Activated CD4-positive, alpha-beta memory T cell treated with anti-CD3 and anti-CD28 coated beads for 36 hours (primary cell): ENCODE measurements around the gene ADAT2. TPM values are rescaled to one million over a fixed set of nuclear protein-coding genes. Genes with fewer than 3 reads are reported as not detected.
A peak's percentile ranks its signal among the peaks of the same experiment; 100 is the strongest.

Experiments used
- CTCF ChIA-PET: fragments of 350-600 bp; sonication (Branson Sonifier 250); formaldehyde crosslinking; loops from one replicate; lab custom pipeline; 2021; ENCODE audit warnings: antibody characterized with exemption, inconsistent platforms; lab: Charles Lee
- POLR2A ChIA-PET: fragments of 350-600 bp; sonication (Branson Sonifier 250); formaldehyde crosslinking; loops from one replicate; lab custom pipeline; 2021; ENCODE audit warnings: antibody characterized with exemption; lab: Charles Lee
- DNase-seq: peaks from one replicate; pipeline ENCODE4 v3.0.0-alpha.2; 2020
- H3K27ac Mint-ChIP-seq: one replicate; pipeline ENCODE4 v1.8.0; 2021; ENCODE audit warnings: mixed read lengths
- H3K27me3 Mint-ChIP-seq: one replicate; pipeline ENCODE4 v1.8.0; 2021; ENCODE audit warnings: mixed read lengths
- H3K36me3 Mint-ChIP-seq: one replicate; pipeline ENCODE4 v1.8.0; 2021; ENCODE audit warnings: mixed read lengths
- H3K4me1 Mint-ChIP-seq: one replicate; pipeline ENCODE4 v1.8.0; 2021; ENCODE audit warnings: low read depth, mixed read lengths
- H3K4me3 Mint-ChIP-seq: one replicate; pipeline ENCODE4 v1.8.0; 2021; ENCODE audit warnings: mild to moderate bottlenecking, mixed read lengths
- H3K9me3 Mint-ChIP-seq: one replicate; pipeline ENCODE4 v1.8.0; 2021; ENCODE audit warnings: mixed read lengths
- intact Hi-C: fragments of 100-400 bp; cut with micrococcal nuclease; formaldehyde crosslinking; loops from one replicate; pipeline ENCODE4 v1.15.1; 2023
- total RNA-seq, 2 experiments: library from RNA; stranded (reverse); gene quantifications; one replicate each; pipeline ENCODE4 v1.2.3, GENCODE V29; 2021

The ADAT2 gene
- total RNA-seq, 2 experiments from 2014 or later, result 26.0 to 27.0 TPM

GRCh38 chr6:143432588-143432987 is 17.9 kb downstream of the ADAT2 start:
- Mint-ChIP-seq H3K36me3 (peaks cover 31% of the 10 kb centered on the region), H3K27me3 (no peaks in the 10 kb centered on the region), H3K9me3 (no peaks in the 10 kb centered on the region), H3K4me3 (no peak overlapping the region), H3K4me1 (peaks cover 6% of the 10 kb centered on the region), H3K27ac (no peak overlapping the region)
- POLR2A ChIA-PET, result no interaction called here
- CTCF ChIA-PET, result no interaction called here
- intact Hi-C loops, result no loop called here
- no peak for DNase-seq

DNA sequence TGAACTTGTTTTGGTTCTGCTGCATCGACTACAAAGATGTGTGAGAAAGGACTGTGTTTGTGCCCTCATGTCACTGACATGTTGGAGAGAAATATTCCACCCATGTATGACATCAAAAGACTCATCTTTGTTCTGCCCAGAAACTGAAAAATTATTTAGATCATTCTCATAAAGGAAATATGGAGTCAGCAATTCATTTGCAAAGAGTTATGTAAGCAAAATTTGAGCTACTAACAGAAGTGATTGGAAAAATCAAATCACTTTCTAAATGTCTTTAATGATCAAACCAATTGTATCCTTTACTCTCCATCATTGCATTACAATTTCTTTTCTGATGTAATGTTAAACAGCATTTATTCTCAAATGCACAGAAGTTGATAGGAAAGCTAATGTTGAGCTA is 19.3 kb downstream of the ADAT2 start:
- H3K4me1 Mint-ChIP-seq, result peaks cover 6% of the 10 kb centered on the region
- intact Hi-C loops, result no loop called here
- DNase-seq, result no peak
- H3K9me3 Mint-ChIP-seq, result no peaks in the 10 kb centered on the region
- no peaks in the 10 kb centered on the region for H3K27me3 Mint-ChIP-seq
- H3K4me3 Mint-ChIP-seq, result no peak overlapping the region
- H3K27ac Mint-ChIP-seq, result no peak overlapping the region
- H3K36me3 Mint-ChIP-seq, result peaks cover 28% of the 10 kb centered on the region
- CTCF ChIA-PET, result no interaction called here
- POLR2A ChIA-PET, result no interaction called here

- CTCF ChIA-PET, result interaction anchor here (1.0 kb wide), 2 partner anchors 197 to 863 kb away, joined by 3 read pairs; no protein-coding TSS in a partner anchor
- H3K27ac Mint-ChIP-seq, result no peak overlapping the region
These were observed 20.5 kb downstream of the ADAT2 start for GRCh38 chr6:143429970-143430369.

DNA sequence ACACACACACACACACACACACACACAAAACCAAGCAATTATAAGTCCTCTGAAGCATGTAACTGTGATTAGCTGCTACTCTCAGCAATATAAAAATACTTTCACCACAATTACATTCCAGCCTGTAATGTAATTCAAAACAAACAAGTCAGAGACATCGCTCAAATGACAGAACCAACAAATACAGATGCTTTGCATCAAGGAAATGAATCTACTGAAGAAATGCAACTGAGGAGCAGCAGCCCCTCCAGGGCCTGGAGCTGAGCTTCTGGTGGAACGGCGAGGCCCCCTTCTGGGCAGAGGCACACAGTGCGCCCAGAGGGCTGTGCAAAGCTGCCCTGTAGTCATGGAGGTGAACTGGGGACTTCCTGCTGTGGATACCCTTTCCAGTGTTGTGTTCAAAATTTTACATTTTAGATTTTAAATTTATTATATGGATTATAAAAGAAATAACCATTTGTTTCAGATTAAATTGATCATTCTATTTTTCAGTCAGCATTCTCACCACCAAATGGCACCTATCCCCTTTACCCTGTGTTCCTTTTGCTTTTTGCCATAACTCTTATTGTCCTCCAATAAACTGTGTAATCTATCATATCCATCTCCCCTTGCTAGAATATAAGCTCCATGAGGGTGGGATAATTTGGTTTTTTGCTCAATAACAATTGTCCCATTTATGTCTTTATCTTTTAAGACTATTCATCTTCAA is 23.2 kb downstream of the ADAT2 start:
- POLR2A ChIA-PET, result interaction anchor here (0.6 kb wide), 1 partner anchor 338 kb away, joined by 3 read pairs; no protein-coding TSS in a partner anchor
- Mint-ChIP-seq H3K4me1 (peaks cover 6% of the 10 kb centered on the region), H3K27ac (no peak overlapping the region), H3K27me3 (no peaks in the 10 kb centered on the region), H3K9me3 (no peaks in the 10 kb centered on the region), H3K36me3 (peaks cover 15% of the 10 kb centered on the region), H3K4me3 (no peak overlapping the region)
- intact Hi-C loops, result loop anchor here (1.0 to 5.0 kb wide), 4 partner anchors 194 to 955 kb away; no protein-coding TSS in a partner anchor
- peak; percentile 78 for DNase-seq
- CTCF ChIA-PET, result interaction anchor here (0.6 to 4.1 kb wide), 24 partner anchors 10 to 1071 kb away, joined by 3 to 25 read pairs (median 4); no protein-coding TSS in a partner anchor

More at GRCh38 chr6:143429970-143430369, 20.5 kb downstream of the ADAT2 start:
- DNase-seq, result no peak
- Mint-ChIP-seq H3K9me3 (no peaks in the 10 kb centered on the region), H3K27me3 (no peaks in the 10 kb centered on the region), H3K4me1 (peaks cover 6% of the 10 kb centered on the region), H3K36me3 (peaks cover 24% of the 10 kb centered on the region), H3K4me3 (no peak overlapping the region)
- POLR2A ChIA-PET, result no interaction called here
- intact Hi-C loops, result loop anchor here (5.0 kb wide), 1 partner anchor 958 kb away; no protein-coding TSS in a partner anchor

DNA sequence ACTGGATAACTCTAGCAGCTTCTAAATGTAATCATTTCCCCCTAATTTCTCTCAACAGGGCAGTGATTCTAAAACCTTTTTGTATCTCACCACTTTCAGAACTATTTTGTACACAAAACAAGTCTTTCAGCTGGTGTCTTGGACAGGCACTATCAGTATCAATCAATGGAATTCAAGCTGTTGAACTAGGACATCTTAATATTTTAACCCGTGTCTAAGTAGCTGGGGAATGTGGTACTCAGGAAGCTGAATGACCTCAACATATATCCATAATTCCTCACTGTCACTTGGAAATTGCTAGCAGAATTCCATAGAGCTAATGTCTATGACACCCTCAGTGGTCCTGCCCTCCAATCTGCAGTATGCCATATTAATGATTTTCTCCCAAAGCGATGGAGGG is 24.5 kb downstream of the ADAT2 start:
- no peaks in the 10 kb centered on the region for H3K27me3 Mint-ChIP-seq
- peaks cover 11% of the 10 kb centered on the region for H3K36me3 Mint-ChIP-seq
- H3K27ac Mint-ChIP-seq, result no peak overlapping the region
- no peaks in the 10 kb centered on the region for H3K9me3 Mint-ChIP-seq
- no peak overlapping the region for H3K4me3 Mint-ChIP-seq
- ChIA-PET POLR2A (no interaction called here), CTCF (interaction anchor here (0.6 to 4.1 kb wide), 7 partner anchors 56 to 951 kb away, joined by 3 to 25 read pairs (median 4); no protein-coding TSS in a partner anchor)
- no peaks in the 10 kb centered on the region for H3K4me1 Mint-ChIP-seq
- intact Hi-C loops, result loop anchor here (2.0 to 5.0 kb wide), 2 partner anchors 857 to 954 kb away; no protein-coding TSS in a partner anchor
- DNase-seq, result no peak

DNA sequence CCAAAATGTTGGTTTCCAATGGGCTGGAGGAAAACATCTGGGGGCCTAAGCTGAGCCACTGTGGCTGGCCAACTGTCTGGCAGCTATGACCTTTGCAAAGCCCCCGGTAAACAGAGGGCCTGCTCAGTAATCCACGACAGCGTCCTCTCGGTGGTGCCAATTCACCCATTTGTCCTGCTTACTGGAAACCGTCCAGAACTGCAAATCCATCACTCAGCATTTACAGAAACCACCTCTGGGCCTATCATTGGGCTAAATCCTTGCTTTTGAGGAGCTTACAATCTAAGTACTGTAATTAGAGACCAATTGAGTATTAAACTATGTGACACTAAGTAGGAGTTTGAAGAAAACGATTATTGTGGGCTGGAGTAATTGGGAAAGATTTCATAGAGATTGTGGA is 31.0 kb downstream of the ADAT2 start:
- Mint-ChIP-seq H3K4me3 (no peak overlapping the region), H3K27ac (no peak overlapping the region), H3K27me3 (no peaks in the 10 kb centered on the region), H3K9me3 (no peaks in the 10 kb centered on the region), H3K36me3 (no peaks in the 10 kb centered on the region), H3K4me1 (no peaks in the 10 kb centered on the region)
- ChIA-PET POLR2A (interaction anchor here (0.7 kb wide), 1 partner anchor 424 kb away, joined by 3 read pairs; no protein-coding TSS in a partner anchor), CTCF (no interaction called here)
- intact Hi-C loops, result no loop called here
- no peak for DNase-seq

- no peak overlapping the region for H3K27ac Mint-ChIP-seq
- peaks cover 2% of the 10 kb centered on the region for H3K27me3 Mint-ChIP-seq
- POLR2A ChIA-PET, result interaction anchor here (0.5 kb wide), 1 partner anchor 806 kb away, joined by 3 read pairs; no protein-coding TSS in a partner anchor
- no peaks in the 10 kb centered on the region for H3K9me3 Mint-ChIP-seq
- no peak overlapping the region for H3K4me3 Mint-ChIP-seq
- no peak for DNase-seq
- no peaks in the 10 kb centered on the region for H3K4me1 Mint-ChIP-seq
- no peaks in the 10 kb centered on the region for H3K36me3 Mint-ChIP-seq
- CTCF ChIA-PET, result interaction anchor here (1.1 kb wide), 1 partner anchor 940 kb away, joined by 4 read pairs; no protein-coding TSS in a partner anchor
- intact Hi-C loops, result no loop called here
These were observed 35.7 kb downstream of the ADAT2 start for GRCh38 chr6:143414769-143415168.

DNA sequence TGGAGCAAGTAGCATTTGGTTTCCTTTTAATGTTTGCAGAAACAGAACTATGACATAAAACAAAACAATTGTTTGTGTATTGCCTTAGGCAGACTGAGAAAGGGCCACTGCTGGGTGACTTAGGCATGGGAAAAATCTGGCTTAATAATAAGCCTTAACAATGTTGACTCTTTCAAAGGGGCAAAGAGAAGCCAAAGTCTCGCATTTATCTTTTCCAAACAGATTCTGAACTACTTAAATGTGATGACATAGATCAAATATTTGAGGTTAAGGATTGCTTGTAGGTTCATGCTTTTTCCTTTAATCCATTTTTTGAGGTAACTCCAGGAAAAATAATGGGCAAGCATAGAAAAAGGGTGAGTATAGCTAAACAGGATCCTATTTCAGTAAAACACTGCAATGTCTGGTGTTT is 39.6 kb downstream of the ADAT2 start:
- Mint-ChIP-seq H3K4me1 (no peaks in the 10 kb centered on the region), H3K36me3 (no peaks in the 10 kb centered on the region), H3K4me3 (no peak overlapping the region), H3K9me3 (no peaks in the 10 kb centered on the region), H3K27ac (no peak overlapping the region), H3K27me3 (peaks cover 9% of the 10 kb centered on the region)
- CTCF ChIA-PET, result interaction anchor here (1.0 to 1.1 kb wide), 2 partner anchors 16 to 305 kb away, joined by 3 to 4 read pairs; no protein-coding TSS in a partner anchor
- intact Hi-C loops, result no loop called here
- POLR2A ChIA-PET, result no interaction called here
- no peak for DNase-seq

GRCh38 chr6:143408787-143409162 is 41.7 kb downstream of the ADAT2 start:
- peaks cover 9% of the 10 kb centered on the region for H3K27me3 Mint-ChIP-seq
- H3K9me3 Mint-ChIP-seq, result no peaks in the 10 kb centered on the region
- no peak overlapping the region for H3K27ac Mint-ChIP-seq
- no peaks in the 10 kb centered on the region for H3K4me1 Mint-ChIP-seq
- H3K36me3 Mint-ChIP-seq, result no peaks in the 10 kb centered on the region
- ChIA-PET CTCF (no interaction called here), POLR2A (interaction anchor here (0.8 kb wide), 1 partner anchor 12 kb away, joined by 4 read pairs; no protein-coding TSS in a partner anchor)
- no peak for DNase-seq
- intact Hi-C loops, result no loop called here
- no peak overlapping the region for H3K4me3 Mint-ChIP-seq

DNA sequence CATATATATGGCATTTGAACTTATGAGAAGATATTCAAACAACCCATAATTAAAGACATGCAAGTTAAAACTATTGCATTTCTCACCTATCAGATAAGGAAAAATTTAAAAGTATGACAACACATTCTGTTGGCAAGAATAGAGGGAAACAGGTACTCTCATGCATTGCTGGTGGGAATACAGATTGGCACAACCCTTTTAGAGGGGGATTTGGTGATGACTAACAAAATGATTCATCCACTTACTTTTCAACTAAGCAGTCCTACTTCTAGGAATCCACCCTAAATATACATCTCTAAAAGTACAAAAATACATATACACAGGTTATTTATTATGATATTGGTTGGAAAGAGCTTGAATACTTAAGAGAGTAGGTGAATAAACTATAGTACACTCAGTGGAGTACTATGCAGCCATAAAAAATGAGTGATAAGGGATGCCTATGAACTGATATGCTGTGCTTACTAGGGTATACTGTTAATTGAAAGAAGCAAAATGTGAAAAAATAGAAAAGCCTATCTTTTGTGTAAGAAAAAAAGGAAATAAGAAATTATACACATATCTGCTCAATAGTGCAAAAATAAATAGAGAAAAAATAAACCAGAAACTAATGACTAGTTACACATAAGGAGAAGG is 42.2 kb downstream of the ADAT2 start:
- Mint-ChIP-seq H3K36me3 (no peaks in the 10 kb centered on the region), H3K4me1 (no peaks in the 10 kb centered on the region), H3K9me3 (no peaks in the 10 kb centered on the region), H3K27me3 (peaks cover 9% of the 10 kb centered on the region), H3K4me3 (no peak overlapping the region), H3K27ac (no peak overlapping the region)
- no peak for DNase-seq
- intact Hi-C loops, result no loop called here
- CTCF ChIA-PET, result no interaction called here
- POLR2A ChIA-PET, result no interaction called here

- Mint-ChIP-seq H3K4me1 (peaks cover under 1% of the 10 kb centered on the region), H3K4me3 (no peak overlapping the region), H3K27ac (no peak overlapping the region), H3K27me3 (peaks cover 6% of the 10 kb centered on the region), H3K9me3 (no peaks in the 10 kb centered on the region), H3K36me3 (no peaks in the 10 kb centered on the region)
- no peak for DNase-seq
- POLR2A ChIA-PET, result no interaction called here
- CTCF ChIA-PET, result no interaction called here
- intact Hi-C loops, result no loop called here
These were observed 43.8 kb downstream of the ADAT2 start for GRCh38 chr6:143406673-143407072.
